ENCODE data around the gene CBARP.

Gene CBARP

GRCh38 chr19:1276628-1277022 is 38.8 kb upstream of the CBARP start:
- H3K79me2 ChIP-seq (ENCODE audit: low read length) = peaks cover 45% of the 10 kb centered on the region
- H3K27ac ChIP-seq (ENCODE audit: low read length) = no peak overlapping the region
- peaks cover 17% of the 10 kb centered on the region for H3K4me1 ChIP-seq (ENCODE audit: low read length)
- H3K27me3 ChIP-seq (ENCODE audit: low read depth, low read length) = no peaks in the 10 kb centered on the region
- peak overlapping the region; percentile 82 for H3K4me2 ChIP-seq (ENCODE audit: low read length)
- peak overlapping the region; percentile 75 for H3K9ac ChIP-seq (ENCODE audit: low read length)
- peak overlapping the region; percentile 82 for H3K4me3 ChIP-seq (ENCODE audit: low read length)
- TF ChIP-seq EZH2phosphoT487 (IDR thresholded peaks at IDR 0.05; ENCODE audit: low read depth) = no peak
- no peak for TF ChIP-seq CTCF (IDR thresholded peaks at IDR 0.05; ENCODE audit: low read depth, low read length)
- H3K36me3 ChIP-seq (replicated peaks; ENCODE audit: low read depth, low read length) = peaks cover 47% of the 10 kb centered on the region
- no peak overlapping the region for H2AFZ ChIP-seq (ENCODE audit: low read depth, low read length)
- no peaks in the 10 kb centered on the region for H3K9me3 ChIP-seq (ENCODE audit: insufficient read depth, low read length)
- H4K20me1 ChIP-seq (ENCODE audit: insufficient read depth, low read length) = peaks cover 5% of the 10 kb centered on the region; the same call in 1 of the 2 replicates

DNA sequence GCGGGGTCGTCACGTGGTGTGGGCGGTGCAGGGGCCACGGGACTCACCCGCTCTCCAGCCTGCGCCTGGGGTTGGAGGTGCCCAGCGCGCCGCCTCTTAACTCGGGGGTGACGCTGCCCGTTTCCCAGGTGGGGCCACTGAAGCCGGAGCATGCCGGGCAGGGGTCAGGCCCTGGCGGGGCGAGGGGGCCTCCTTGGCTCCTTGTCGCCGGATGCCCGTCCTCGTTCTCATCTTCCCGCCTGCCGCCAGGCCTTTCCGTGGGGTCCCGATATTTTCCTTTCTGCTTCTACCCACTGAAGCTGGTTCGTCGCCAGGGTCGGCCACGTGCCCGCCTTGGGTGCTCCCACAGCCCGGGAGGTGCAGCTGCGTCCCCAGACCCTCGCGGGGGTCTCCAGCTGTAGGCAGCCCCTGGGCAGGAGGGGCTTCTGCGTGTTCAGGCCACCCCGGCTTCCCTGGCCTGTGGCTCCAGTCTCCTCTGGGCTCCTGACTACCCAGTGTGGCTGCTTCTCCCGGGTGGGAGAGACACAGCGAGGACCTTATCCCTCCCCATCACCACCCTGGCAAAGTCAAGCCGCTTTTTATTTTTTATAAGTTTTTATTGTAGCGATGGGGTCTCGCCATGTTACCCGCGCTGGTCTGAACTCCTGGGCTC is 38.3 kb upstream of the CBARP start:
- Histone ChIP-seq H3K27me3 (ENCODE audit: low read depth, low read length) (no peaks in the 10 kb centered on the region), H4K20me1 (ENCODE audit: insufficient read depth, low read length) (peaks cover 6% of the 10 kb centered on the region), H3K36me3 (replicated peaks; ENCODE audit: low read depth, low read length) (peaks cover 53% of the 10 kb centered on the region), H3K79me2 (ENCODE audit: low read length) (peaks cover 50% of the 10 kb centered on the region), H2AFZ (ENCODE audit: low read depth, low read length) (no peak overlapping the region), H3K4me1 (ENCODE audit: low read length) (peaks cover 17% of the 10 kb centered on the region), H3K9me3 (ENCODE audit: insufficient read depth, low read length) (no peaks in the 10 kb centered on the region), H3K27ac (ENCODE audit: low read length) (peak overlapping the region; percentile 91), H3K9ac (ENCODE audit: low read length) (peak overlapping the region; percentile 75), H3K4me2 (ENCODE audit: low read length) (peak overlapping the region; percentile 82), H3K4me3 (ENCODE audit: low read length) (peak overlapping the region; percentile 82)
- TF ChIP-seq CTCF (IDR thresholded peaks at IDR 0.05; ENCODE audit: low read depth, low read length) (no peak), EZH2phosphoT487 (IDR thresholded peaks at IDR 0.05; ENCODE audit: low read depth) (no peak)

GRCh38 chr19:1275260-1275975 is 37.6 kb upstream of the CBARP start, which contains the start of gene FAM174C:
TSS of gene FAM174C (plus strand) at chr19:1275530. CDS start at chr19:1275550, 20 bp downstream.
- peaks cover 12% of the 10 kb centered on the region for H4K20me1 ChIP-seq (ENCODE audit: insufficient read depth, low read length)
- no peak for TF ChIP-seq EZH2phosphoT487 (IDR thresholded peaks at IDR 0.05; ENCODE audit: low read depth)
- TF ChIP-seq CTCF (IDR thresholded peaks at IDR 0.05; ENCODE audit: low read depth, low read length) = no peak
- H3K9me3 ChIP-seq (ENCODE audit: insufficient read depth, low read length) = no peaks in the 10 kb centered on the region
- H3K9ac ChIP-seq (ENCODE audit: low read length) = peak within 1 kb of the TSS; percentile 83
- no peaks in the 10 kb centered on the region for H3K27me3 ChIP-seq (ENCODE audit: low read depth, low read length)
- peaks cover 57% of the 10 kb centered on the region for H3K79me2 ChIP-seq (ENCODE audit: low read length)
- peak within 1 kb of the TSS; percentile 91 for H3K27ac ChIP-seq (ENCODE audit: low read length)
- peak within 1 kb of the TSS; percentile 82 for H3K4me2 ChIP-seq (ENCODE audit: low read length)
- no peak within 1 kb of the TSS for H2AFZ ChIP-seq (ENCODE audit: low read depth, low read length)
- peaks cover 23% of the 10 kb centered on the region for H3K4me1 ChIP-seq (ENCODE audit: low read length)
- peak within 1 kb of the TSS; percentile 82 for H3K4me3 ChIP-seq (ENCODE audit: low read length)
- peaks cover 57% of the 10 kb centered on the region for H3K36me3 ChIP-seq (replicated peaks; ENCODE audit: low read depth, low read length)

- Histone ChIP-seq H2AFZ (ENCODE audit: low read depth, low read length) (no peak overlapping the region), H4K20me1 (ENCODE audit: insufficient read depth, low read length) (peaks cover 14% of the 10 kb centered on the region), H3K36me3 (replicated peaks; ENCODE audit: low read depth, low read length) (peaks cover 60% of the 10 kb centered on the region), H3K27me3 (ENCODE audit: low read depth, low read length) (no peaks in the 10 kb centered on the region), H3K4me3 (ENCODE audit: low read length) (peak overlapping the region; percentile 82), H3K9me3 (ENCODE audit: insufficient read depth, low read length) (no peaks in the 10 kb centered on the region), H3K4me2 (ENCODE audit: low read length) (peak overlapping the region; percentile 63), H3K9ac (ENCODE audit: low read length) (peak overlapping the region; percentile 19; the same call in 1 of the 2 replicates), H3K4me1 (ENCODE audit: low read length) (peaks cover 27% of the 10 kb centered on the region), H3K79me2 (ENCODE audit: low read length) (peaks cover 63% of the 10 kb centered on the region), H3K27ac (ENCODE audit: low read length) (peak overlapping the region; percentile 91)
- TF ChIP-seq CTCF (IDR thresholded peaks at IDR 0.05; ENCODE audit: low read depth, low read length) (no peak), EZH2phosphoT487 (IDR thresholded peaks at IDR 0.05; ENCODE audit: low read depth) (no peak)
These were observed 37.1 kb upstream of the CBARP start for GRCh38 chr19:1274852-1275259.
